ENCODE results near the gene LRMDA. TPM values are rescaled to one million over a fixed set of nuclear protein-coding genes. Genes with fewer than 3 reads are reported as not detected.

LRMDA gene
- polyA plus RNA-seq, 1 donor (not counting 4 experiments of a cell fraction or from before 2014, with no cell fraction given), result not detected

GRCh38 chr10:75738924-75739323, 307.5 kb downstream of the LRMDA start:
- H2AFZ ChIP-seq (ENCODE audit: control insufficient read depth, low read length), result no peak overlapping the region
- dilution Hi-C loops (cut with MboI; ENCODE audit: extremely low pct_ligation_motif_present, low sequenced_read_pairs), result no loop called here
- H3K36me3 ChIP-seq (ENCODE audit: control insufficient read depth in 2 of 2, extremely low read depth in 1 of 2, insufficient read depth in 2 of 2, low read length in 2 of 2), result no peaks in the 10 kb centered on the region
- TF ChIP-seq CTCF (optimal IDR thresholded peaks at IDR 0.05 in 1 of 3, IDR thresholded peaks at IDR 0.05 in 1 of 3, conservative IDR thresholded peaks at IDR 0.05 in 1 of 3; ENCODE audit: extremely low read depth in 1 of 3, insufficient read depth in 2 of 3, low read length in 3 of 3), result no peak
- no peak for TF ChIP-seq EZH2 (IDR thresholded peaks at IDR 0.05; ENCODE audit: low read length)
- no peak overlapping the region for H3K9ac ChIP-seq (ENCODE audit: control insufficient read depth, extremely low read depth, insufficient read depth, low read length)
- no peak for DNase-seq (ENCODE audit: low read depth, low spot score)
- no peak overlapping the region for H3K4me3 ChIP-seq (ENCODE audit: control insufficient read depth in 2 of 3, extremely low read depth in 1 of 3, insufficient read depth in 2 of 3, low read depth in 1 of 3, low read length in 3 of 3)
- no peaks in the 10 kb centered on the region for H3K9me1 ChIP-seq (ENCODE audit: control insufficient read depth, extremely low read depth, insufficient read depth, low read length)
- FAIRE-seq, result no peak
- no peaks in the 10 kb centered on the region for H3K27me3 ChIP-seq (ENCODE audit: control insufficient read depth, extremely low read depth, insufficient read depth, low read length)
- H3K4me1 ChIP-seq (ENCODE audit: control insufficient read depth, extremely low read depth, insufficient read depth, low read length), result no peaks in the 10 kb centered on the region
- H3K79me2 ChIP-seq (ENCODE audit: control insufficient read depth, insufficient read depth, low read length), result no peaks in the 10 kb centered on the region
- no peaks in the 10 kb centered on the region for H3K9me3 ChIP-seq (ENCODE audit: control insufficient read depth, low read depth, low read length)
- no peaks in the 10 kb centered on the region for H4K20me1 ChIP-seq (ENCODE audit: control insufficient read depth, extremely low read depth, insufficient read depth, low read length)
- no peak overlapping the region for H3K4me2 ChIP-seq (ENCODE audit: control insufficient read depth, extremely low read depth, insufficient read depth, low read depth, low read length)
- H3K27ac ChIP-seq (ENCODE audit: control insufficient read depth, insufficient read depth, low read length), result no peak overlapping the region

- dilution Hi-C loops (cut with MboI; ENCODE audit: extremely low pct_ligation_motif_present, low sequenced_read_pairs), result no loop called here
- H2AFZ ChIP-seq (ENCODE audit: control insufficient read depth, low read length), result no peak overlapping the region
- H3K27me3 ChIP-seq (ENCODE audit: control insufficient read depth, extremely low read depth, insufficient read depth, low read length), result no peaks in the 10 kb centered on the region
- H3K4me2 ChIP-seq (ENCODE audit: control insufficient read depth, extremely low read depth, insufficient read depth, low read depth, low read length), result no peak overlapping the region
- TF ChIP-seq EZH2 (IDR thresholded peaks at IDR 0.05; ENCODE audit: low read length), result no peak
- TF ChIP-seq CTCF (optimal IDR thresholded peaks at IDR 0.05 in 1 of 3, IDR thresholded peaks at IDR 0.05 in 1 of 3, conservative IDR thresholded peaks at IDR 0.05 in 1 of 3; ENCODE audit: extremely low read depth in 1 of 3, insufficient read depth in 2 of 3, low read length in 3 of 3), result no peak
- no peaks in the 10 kb centered on the region for H3K4me1 ChIP-seq (ENCODE audit: control insufficient read depth, extremely low read depth, insufficient read depth, low read length)
- H3K79me2 ChIP-seq (ENCODE audit: control insufficient read depth, insufficient read depth, low read length), result no peaks in the 10 kb centered on the region
- H3K4me3 ChIP-seq (ENCODE audit: control insufficient read depth in 2 of 3, extremely low read depth in 1 of 3, insufficient read depth in 2 of 3, low read depth in 1 of 3, low read length in 3 of 3), result no peak overlapping the region
- H3K9ac ChIP-seq (ENCODE audit: control insufficient read depth, extremely low read depth, insufficient read depth, low read length), result no peak overlapping the region
- no peaks in the 10 kb centered on the region for H3K9me1 ChIP-seq (ENCODE audit: control insufficient read depth, extremely low read depth, insufficient read depth, low read length)
- no peaks in the 10 kb centered on the region for H4K20me1 ChIP-seq (ENCODE audit: control insufficient read depth, extremely low read depth, insufficient read depth, low read length)
- DNase-seq (ENCODE audit: low read depth, low spot score), result no peak
- no peak overlapping the region for H3K27ac ChIP-seq (ENCODE audit: control insufficient read depth, insufficient read depth, low read length)
- H3K9me3 ChIP-seq (ENCODE audit: control insufficient read depth, low read depth, low read length), result no peaks in the 10 kb centered on the region
- FAIRE-seq, result no peak
- no peaks in the 10 kb centered on the region for H3K36me3 ChIP-seq (ENCODE audit: control insufficient read depth in 2 of 2, extremely low read depth in 1 of 2, insufficient read depth in 2 of 2, low read length in 2 of 2)
These were observed 308.2 kb downstream of the LRMDA start for GRCh38 chr10:75739414-75740143.

Measured in keratinocyte (primary cell).